ENCODE data around the gene ZBTB7C.

DNA sequence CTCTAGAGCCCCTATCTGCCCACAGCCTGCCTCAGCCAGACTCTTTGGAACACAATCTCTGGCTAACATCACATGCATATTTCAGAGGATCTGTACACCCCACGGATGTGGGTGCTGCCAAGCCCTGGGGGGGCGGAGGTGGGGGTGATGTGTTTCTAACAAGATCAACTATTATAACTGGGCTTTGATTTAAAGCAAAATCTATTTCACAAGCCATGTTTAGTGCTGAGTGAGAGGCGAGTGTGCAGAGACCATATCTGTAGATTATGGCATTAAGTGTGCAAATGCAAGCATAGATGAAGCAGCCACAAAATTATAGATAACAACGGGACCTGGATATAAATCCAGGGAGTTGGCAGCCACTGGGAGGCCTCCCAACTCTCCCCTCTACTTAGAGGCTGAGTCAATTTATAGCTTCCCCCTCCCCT is 342.9 kb downstream of the ZBTB7C start:
- TF ChIP-seq, protein P1, sequence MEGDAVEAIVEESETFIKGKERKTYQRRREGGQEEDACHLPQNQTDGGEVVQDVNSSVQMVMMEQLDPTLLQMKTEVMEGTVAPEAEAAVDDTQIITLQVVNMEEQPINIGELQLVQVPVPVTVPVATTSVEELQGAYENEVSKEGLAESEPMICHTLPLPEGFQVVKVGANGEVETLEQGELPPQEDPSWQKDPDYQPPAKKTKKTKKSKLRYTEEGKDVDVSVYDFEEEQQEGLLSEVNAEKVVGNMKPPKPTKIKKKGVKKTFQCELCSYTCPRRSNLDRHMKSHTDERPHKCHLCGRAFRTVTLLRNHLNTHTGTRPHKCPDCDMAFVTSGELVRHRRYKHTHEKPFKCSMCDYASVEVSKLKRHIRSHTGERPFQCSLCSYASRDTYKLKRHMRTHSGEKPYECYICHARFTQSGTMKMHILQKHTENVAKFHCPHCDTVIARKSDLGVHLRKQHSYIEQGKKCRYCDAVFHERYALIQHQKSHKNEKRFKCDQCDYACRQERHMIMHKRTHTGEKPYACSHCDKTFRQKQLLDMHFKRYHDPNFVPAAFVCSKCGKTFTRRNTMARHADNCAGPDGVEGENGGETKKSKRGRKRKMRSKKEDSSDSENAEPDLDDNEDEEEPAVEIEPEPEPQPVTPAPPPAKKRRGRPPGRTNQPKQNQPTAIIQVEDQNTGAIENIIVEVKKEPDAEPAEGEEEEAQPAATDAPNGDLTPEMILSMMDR (conservative IDR thresholded peaks at IDR 0.05; ENCODE audit: low read depth, low read length) = no peak
- no peak for TF ChIP-seq EZH2 (IDR thresholded peaks at IDR 0.05; ENCODE audit: borderline replicate concordance, low read depth, low read length, poor library complexity, severe bottlenecking)
